ENCODE measurements around the gene CDC45. TPM values are rescaled to one million over a fixed set of nuclear protein-coding genes. Genes with fewer than 3 reads are reported as not detected.

CDC45 gene
- total and polyA plus RNA-seq, 10 donors = 1.5 to 7.3 (median 4.9) TPM

GRCh38 chr22:19499880-19500242, 20.1 kb downstream of the CDC45 start:
- TF ChIP-seq CTCF (IDR thresholded peaks at IDR 0.05 in 8 of 11, conservative IDR thresholded peaks at IDR 0.05 in 3 of 11) = no peak
- TF ChIP-seq POLR2AphosphoS5 (IDR thresholded peaks at IDR 0.05) = no peak
- no peak for TF ChIP-seq POLR2A (IDR thresholded peaks at IDR 0.05)
- no peak overlapping the region for H3K4me3 ChIP-seq
- no peak for DNase-seq
- H3K36me3 ChIP-seq = peaks cover 0 to 34% (median 0%) of the 10 kb centered on the region in 6 donors
- intact Hi-C loops (cut with DNase I; ENCODE audit: low total_unique reads) = loop anchor here (10.0 kb wide), 1 partner anchor 125 kb away; no protein-coding TSS in a partner anchor
- no peaks in the 10 kb centered on the region for H3K9me3 ChIP-seq
- 95 to 100% (median 96%) methylated on average over 4 of the region's 4 CpGs for WGBS, 5 donors
- H3K4me1 ChIP-seq = no peaks in the 10 kb centered on the region
- no peak overlapping the region for H3K27ac ChIP-seq
- H3K27me3 ChIP-seq (replicated peaks in 1 of 7) = no peaks in the 10 kb centered on the region

GRCh38 chr22:19501897-19502447, 22.3 kb downstream of the CDC45 start:
- Histone ChIP-seq H3K4me1 (no peaks in the 10 kb centered on the region), H3K36me3 (peaks cover 0 to 31% (median 0%) of the 10 kb centered on the region in 6 donors)

GRCh38 chr22:19503367-19503766, 23.6 kb downstream of the CDC45 start:
- Histone ChIP-seq H3K36me3 (peaks cover 0 to 28% (median 0%) of the 10 kb centered on the region in 6 donors), H3K4me3 (no peak overlapping the region), H3K9me3 (no peaks in the 10 kb centered on the region), H3K27me3 (replicated peaks in 1 of 7) (no peaks in the 10 kb centered on the region), H3K4me1 (no peaks in the 10 kb centered on the region), H3K27ac (no peak overlapping the region)
- WGBS, 5 donors = 76 to 84% (median 79%) methylated on average over 7 of the region's 7 CpGs
- DNase-seq = no peak
- TF ChIP-seq POLR2A (IDR thresholded peaks at IDR 0.05) (no peak), POLR2AphosphoS5 (IDR thresholded peaks at IDR 0.05) (no peak), CTCF (IDR thresholded peaks at IDR 0.05 in 8 of 11, conservative IDR thresholded peaks at IDR 0.05 in 3 of 11) (no peak)
- intact Hi-C loops (cut with DNase I; ENCODE audit: low total_unique reads) = no loop called here

More at GRCh38 chr22:19501897-19502447, 22.3 kb downstream of the CDC45 start:
- H3K27me3 ChIP-seq (replicated peaks in 1 of 7) = no peaks in the 10 kb centered on the region
- H3K9me3 ChIP-seq = no peaks in the 10 kb centered on the region
- no peak overlapping the region for H3K4me3 ChIP-seq
- no peak overlapping the region for H3K27ac ChIP-seq
- 89 to 96% (median 93%) methylated on average over 3 of the region's 3 CpGs for WGBS, 5 donors
- intact Hi-C loops (cut with DNase I; ENCODE audit: low total_unique reads) = no loop called here
- TF ChIP-seq POLR2AphosphoS5 (IDR thresholded peaks at IDR 0.05) (no peak), CTCF (IDR thresholded peaks at IDR 0.05 in 8 of 11, conservative IDR thresholded peaks at IDR 0.05 in 3 of 11) (no peak), POLR2A (IDR thresholded peaks at IDR 0.05) (no peak)
- DNase-seq = no peak

- H3K27ac ChIP-seq = no peak overlapping the region
- no peak for DNase-seq
- WGBS, 5 donors = 92 to 95% (median 94%) methylated on average over 9 of the region's 9 CpGs
- no peak overlapping the region for H3K4me3 ChIP-seq
- no peaks in the 10 kb centered on the region for H3K4me1 ChIP-seq
- peaks cover 0 to 23% (median 0%) of the 10 kb centered on the region in 6 donors for H3K36me3 ChIP-seq
- intact Hi-C loops (cut with DNase I; ENCODE audit: low total_unique reads) = no loop called here
- no peaks in the 10 kb centered on the region for H3K9me3 ChIP-seq
- H3K27me3 ChIP-seq (replicated peaks in 1 of 7) = no peaks in the 10 kb centered on the region
- TF ChIP-seq CTCF (IDR thresholded peaks at IDR 0.05 in 8 of 11, conservative IDR thresholded peaks at IDR 0.05 in 3 of 11) (no peak), POLR2AphosphoS5 (IDR thresholded peaks at IDR 0.05) (no peak), POLR2A (IDR thresholded peaks at IDR 0.05) (no peak)
Measured at GRCh38 chr22:19503869-19504268, 24.1 kb downstream of the CDC45 start.
